ENCODE results near the gene DENND5B. TPM values are rescaled to one million over a fixed set of nuclear protein-coding genes. Genes with fewer than 3 reads are reported as not detected.

DENND5B gene
- total RNA-seq, 1 donor = 18.8 TPM

GRCh38 chr12:31342286-31342685, 248.7 kb downstream of the DENND5B start:
- H3K4me1 ChIP-seq (ENCODE audit: insufficient read depth, low read length) = no peaks in the 10 kb centered on the region
- TF ChIP-seq CTCF (IDR thresholded peaks at IDR 0.05; ENCODE audit: extremely low read depth, low read depth, low read length) = no peak
- no peak for DNase-seq (ENCODE audit: insufficient read length, low spot score, missing footprints)
- H3K79me2 ChIP-seq (ENCODE audit: insufficient read depth, low read length) = no peaks in the 10 kb centered on the region
- H3K27ac ChIP-seq (ENCODE audit: low read depth, low read length) = no peak overlapping the region
- H2AFZ ChIP-seq (ENCODE audit: low read length) = no peak overlapping the region
- peaks cover 6% of the 10 kb centered on the region for H3K27me3 ChIP-seq (ENCODE audit: insufficient read depth, low read length)
- no peak overlapping the region for H3K4me2 ChIP-seq (ENCODE audit: insufficient read depth, low read length)
- no peaks in the 10 kb centered on the region for H3K36me3 ChIP-seq (ENCODE audit: insufficient read depth, low read length)
- H3K4me3 ChIP-seq (ENCODE audit: insufficient read depth, low read length) = no peak overlapping the region
- no peaks in the 10 kb centered on the region for H4K20me1 ChIP-seq (ENCODE audit: insufficient read depth, low read length)
- H3K9me3 ChIP-seq (ENCODE audit: low read depth, low read length) = no peaks in the 10 kb centered on the region

- no peak for TF ChIP-seq CTCF (IDR thresholded peaks at IDR 0.05; ENCODE audit: extremely low read depth, low read depth, low read length)
- Histone ChIP-seq H3K4me2 (ENCODE audit: insufficient read depth, low read length) (no peak overlapping the region), H3K27ac (ENCODE audit: low read depth, low read length) (no peak overlapping the region), H3K79me2 (ENCODE audit: insufficient read depth, low read length) (no peaks in the 10 kb centered on the region), H3K36me3 (ENCODE audit: insufficient read depth, low read length) (no peaks in the 10 kb centered on the region), H3K27me3 (ENCODE audit: insufficient read depth, low read length) (no peaks in the 10 kb centered on the region), H3K4me3 (ENCODE audit: insufficient read depth, low read length) (no peak overlapping the region), H4K20me1 (ENCODE audit: insufficient read depth, low read length) (no peaks in the 10 kb centered on the region), H2AFZ (ENCODE audit: low read length) (no peak overlapping the region), H3K4me1 (ENCODE audit: insufficient read depth, low read length) (no peaks in the 10 kb centered on the region), H3K9me3 (ENCODE audit: low read depth, low read length) (no peaks in the 10 kb centered on the region)
- no peak for DNase-seq (ENCODE audit: insufficient read length, low spot score, missing footprints)
These were observed 250.9 kb downstream of the DENND5B start for GRCh38 chr12:31339831-31340622.

- Histone ChIP-seq H3K4me2 (ENCODE audit: insufficient read depth, low read length) (no peak overlapping the region), H3K27me3 (ENCODE audit: insufficient read depth, low read length) (peaks cover 1% of the 10 kb centered on the region), H2AFZ (ENCODE audit: low read length) (no peak overlapping the region), H3K79me2 (ENCODE audit: insufficient read depth, low read length) (no peaks in the 10 kb centered on the region), H3K4me3 (ENCODE audit: insufficient read depth, low read length) (no peak overlapping the region), H4K20me1 (ENCODE audit: insufficient read depth, low read length) (no peaks in the 10 kb centered on the region), H3K4me1 (ENCODE audit: insufficient read depth, low read length) (no peaks in the 10 kb centered on the region), H3K27ac (ENCODE audit: low read depth, low read length) (no peak overlapping the region), H3K9me3 (ENCODE audit: low read depth, low read length) (no peaks in the 10 kb centered on the region), H3K36me3 (ENCODE audit: insufficient read depth, low read length) (no peaks in the 10 kb centered on the region)
- TF ChIP-seq CTCF (IDR thresholded peaks at IDR 0.05; ENCODE audit: extremely low read depth, low read depth, low read length) = no peak
- no peak for DNase-seq (ENCODE audit: insufficient read length, low spot score, missing footprints)
These were observed 253.0 kb downstream of the DENND5B start for GRCh38 chr12:31337952-31338351.

Small RNA genes lying within 50 kb of the gene (small RNA-seq; reads per million reads assigned to genes)
- gene RF00019 (not detected), gene RF00026 (not detected), gene RNU5F-4P (not detected), gene RNU6-618P (not detected), gene RPL31P50 (not detected)

Other genes with a start within 250 kb of the DENND5B start
- gene ETFBKMT, start 68.6 kb upstream of the DENND5B start, total RNA-seq = 3.8 and 4.7 TPM in 2 replicates
- gene AMN1, start 137.9 kb upstream of the DENND5B start, total RNA-seq = 5.4 and 5.6 TPM in 2 replicates